GM19468 (cell line): ENCODE measurements around the gene NODAL.

Experiments
- ATAC-seq: cut with Tn5 transposase; IDR thresholded peaks from one replicate; pipeline ENCODE4 v1.9.1; 2021; ENCODE audit warnings: mild to moderate bottlenecking, moderate library complexity, moderate number of reproducible peaks; ENCODE audit not compliant: unreplicated experiment; ENCODE audit errors: extremely low read depth

Gene NODAL

GRCh38 chr10:70399177-70399576 is 42.3 kb downstream of the NODAL start:
- ATAC-seq: no peak

GRCh38 chr10:70396140-70396539 is 45.3 kb downstream of the NODAL start:
- no peak for ATAC-seq

GRCh38 chr10:70391654-70392053 is 49.8 kb downstream of the NODAL start:
- ATAC-seq: no peak
